Prostate gland (tissue), 2 donors: ENCODE data around the gene AEN. TPM values are rescaled to one million over a fixed set of nuclear protein-coding genes. Genes with fewer than 3 reads are reported as not detected.

ENCODE experiments used
- DNase-seq: peaks from one replicate; pipeline ENCODE4 v3.0.0-alpha.2; 2019; ENCODE audit warnings: low spot score
- H3K27ac ChIP-seq, 2 donors: fragments of 200-600 bp; sonication (generic); 2 replicates each; pipeline ENCODE4 v1.5.1; 2017 to 2019
- H3K27me3 ChIP-seq: fragments of 200-600 bp; sonication (generic); replicated peaks from 2 replicates; pipeline ENCODE4 v1.5.1; 2019; ENCODE audit not compliant: insufficient read depth
- H3K36me3 ChIP-seq, 2 donors: fragments of 200-600 bp; sonication (generic); 1 replicate in 1 of 2; 2 replicates in 1 of 2; pipeline versions ENCODE4 v1.5.1 to v1.8.1; 2017 to 2019
- H3K4me1 ChIP-seq: fragments of 200-600 bp; sonication (generic); replicated peaks from 2 replicates; pipeline ENCODE4 v1.5.1; 2019
- H3K4me3 ChIP-seq, 2 donors: fragments of 200-600 bp; sonication (generic); 2 replicates each; pipeline ENCODE4 v1.5.1; 2017 to 2019
- H3K9me3 ChIP-seq: fragments of 200-600 bp; sonication (generic); 2 replicates; pipeline ENCODE4 v1.5.1; 2017
- POLR2A ChIP-seq: fragments of 450-650 bp; IDR thresholded peaks from one replicate; pipeline ENCODE4 v1.6.1; 2016; ENCODE audit warnings: antibody characterized with exemption, mild to moderate bottlenecking
- POLR2AphosphoS5 ChIP-seq: sonication (generic); formaldehyde crosslinking; IDR thresholded peaks from one replicate; pipeline ENCODE4 v1.6.1; 2017; ENCODE audit warnings: antibody characterized with exemption
- WGBS: methylation state at CpG from one replicate; pipeline ENCODE4 v1.1.5; 2018; 5-methylcytosine and 5-hydroxymethylcytosine counted together
- intact Hi-C: fragments of 100-400 bp; cut with DNase I; formaldehyde crosslinking; loops from one replicate; pipeline ENCODE4 v1.14.2; 2022
- total RNA-seq, 2 donors: library from RNA; depleted of rRNA; stranded (reverse); fragments of >200 nt; gene quantifications; one replicate each; pipeline ENCODE4 v1.1.0, GENCODE V29; 2016
- TF ChIP-seq, protein P1 (sequence below), 4 experiments: fragments of 200-600 bp in 2 of 4; fragments of 450-650 bp in 2 of 4; sonication (generic) in 2 of 4; IDR thresholded peaks; 1 replicate in 3 of 4; 2 replicates in 1 of 4; pipeline ENCODE4 v1.5.1; 2016 to 2019; ENCODE audit warnings: antibody characterized with exemption in 4 of 4, mild to moderate bottlenecking in 2 of 4, moderate library complexity in 2 of 4

Gene AEN
- total RNA-seq, 2 donors from 2014 or later: 20.4 to 30.4 TPM

DNA sequence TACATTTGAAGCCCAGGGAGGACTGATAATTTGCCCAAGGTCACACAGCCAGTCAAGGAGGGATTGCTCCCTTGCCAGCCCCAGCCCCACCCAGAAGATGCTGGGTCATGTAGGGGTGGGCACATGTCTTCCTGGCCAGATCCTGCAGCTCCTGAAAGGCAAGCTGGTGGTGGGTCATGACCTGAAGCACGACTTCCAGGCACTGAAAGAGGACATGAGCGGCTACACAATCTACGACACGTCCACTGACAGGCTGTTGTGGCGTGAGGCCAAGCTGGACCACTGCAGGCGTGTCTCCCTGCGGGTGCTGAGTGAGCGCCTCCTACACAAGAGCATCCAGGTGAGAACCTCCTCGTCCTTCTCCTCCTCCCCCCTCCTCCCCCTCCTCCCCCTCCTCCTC is 30.8 kb downstream of the AEN start:
- no peaks in the 10 kb centered on the region for H3K36me3 ChIP-seq
- TF ChIP-seq POLR2AphosphoS5 (no peak), POLR2A (no peak)
- TF ChIP-seq, protein P1, sequence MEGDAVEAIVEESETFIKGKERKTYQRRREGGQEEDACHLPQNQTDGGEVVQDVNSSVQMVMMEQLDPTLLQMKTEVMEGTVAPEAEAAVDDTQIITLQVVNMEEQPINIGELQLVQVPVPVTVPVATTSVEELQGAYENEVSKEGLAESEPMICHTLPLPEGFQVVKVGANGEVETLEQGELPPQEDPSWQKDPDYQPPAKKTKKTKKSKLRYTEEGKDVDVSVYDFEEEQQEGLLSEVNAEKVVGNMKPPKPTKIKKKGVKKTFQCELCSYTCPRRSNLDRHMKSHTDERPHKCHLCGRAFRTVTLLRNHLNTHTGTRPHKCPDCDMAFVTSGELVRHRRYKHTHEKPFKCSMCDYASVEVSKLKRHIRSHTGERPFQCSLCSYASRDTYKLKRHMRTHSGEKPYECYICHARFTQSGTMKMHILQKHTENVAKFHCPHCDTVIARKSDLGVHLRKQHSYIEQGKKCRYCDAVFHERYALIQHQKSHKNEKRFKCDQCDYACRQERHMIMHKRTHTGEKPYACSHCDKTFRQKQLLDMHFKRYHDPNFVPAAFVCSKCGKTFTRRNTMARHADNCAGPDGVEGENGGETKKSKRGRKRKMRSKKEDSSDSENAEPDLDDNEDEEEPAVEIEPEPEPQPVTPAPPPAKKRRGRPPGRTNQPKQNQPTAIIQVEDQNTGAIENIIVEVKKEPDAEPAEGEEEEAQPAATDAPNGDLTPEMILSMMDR (IDR thresholded peaks at IDR 0.05): no peak
- no peak overlapping the region for H3K27ac ChIP-seq
- no peaks in the 10 kb centered on the region for H3K27me3 ChIP-seq
- no peaks in the 10 kb centered on the region for H3K9me3 ChIP-seq
- intact Hi-C loops: no loop called here
- H3K4me1 ChIP-seq: peaks cover 4% of the 10 kb centered on the region
- WGBS: 82% methylated on average over 9 of the region's 9 CpGs
- no peak overlapping the region for H3K4me3 ChIP-seq
- DNase-seq: no peak

DNA sequence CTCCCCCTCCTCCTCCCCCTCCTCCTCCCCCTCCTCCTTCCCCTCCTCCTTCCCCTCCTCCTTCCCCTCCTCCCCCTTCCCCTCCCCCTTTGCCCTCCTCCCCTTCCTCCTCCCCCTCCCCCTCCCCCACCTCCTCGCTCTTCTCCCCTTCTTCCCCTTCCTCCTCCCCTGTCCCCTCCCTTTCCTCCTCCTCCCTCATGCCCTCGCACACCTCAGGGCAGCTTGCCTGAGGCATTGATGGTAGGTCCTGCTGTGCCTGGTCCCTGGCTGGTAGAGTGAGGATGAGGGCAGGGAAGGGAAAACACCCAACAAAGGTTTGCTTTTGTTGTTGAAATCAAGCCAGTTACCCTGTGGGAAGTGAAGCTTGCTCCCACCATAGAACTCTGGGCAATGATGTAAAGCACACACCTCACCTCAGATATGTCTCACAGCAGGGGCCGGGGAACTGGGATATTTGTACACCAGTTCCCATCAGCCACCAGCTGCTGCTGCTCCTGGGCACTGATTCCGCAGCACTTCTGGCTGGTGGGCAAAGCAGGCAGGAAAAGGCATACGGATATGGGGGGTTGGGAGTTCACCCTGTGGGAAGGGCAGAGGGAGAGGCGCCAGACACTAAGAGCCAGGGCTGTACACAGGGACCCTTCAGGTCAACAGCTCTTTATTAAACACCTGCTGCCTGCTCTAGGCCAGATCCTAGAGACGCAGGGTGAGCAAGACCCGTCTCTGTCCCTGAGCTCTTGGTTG is 31.5 kb downstream of the AEN start:
- Histone ChIP-seq H3K9me3 (no peaks in the 10 kb centered on the region), H3K4me1 (peaks cover 4% of the 10 kb centered on the region), H3K27ac (no peak overlapping the region), H3K27me3 (no peaks in the 10 kb centered on the region), H3K4me3 (no peak overlapping the region), H3K36me3 (no peaks in the 10 kb centered on the region)
- WGBS: 63% methylated on average over 8 of the region's 8 CpGs
- no peak for DNase-seq
- TF ChIP-seq POLR2AphosphoS5 (no peak), POLR2A (no peak)
- TF ChIP-seq, protein P1 (IDR thresholded peaks at IDR 0.05): no peak
- intact Hi-C loops: no loop called here

DNA sequence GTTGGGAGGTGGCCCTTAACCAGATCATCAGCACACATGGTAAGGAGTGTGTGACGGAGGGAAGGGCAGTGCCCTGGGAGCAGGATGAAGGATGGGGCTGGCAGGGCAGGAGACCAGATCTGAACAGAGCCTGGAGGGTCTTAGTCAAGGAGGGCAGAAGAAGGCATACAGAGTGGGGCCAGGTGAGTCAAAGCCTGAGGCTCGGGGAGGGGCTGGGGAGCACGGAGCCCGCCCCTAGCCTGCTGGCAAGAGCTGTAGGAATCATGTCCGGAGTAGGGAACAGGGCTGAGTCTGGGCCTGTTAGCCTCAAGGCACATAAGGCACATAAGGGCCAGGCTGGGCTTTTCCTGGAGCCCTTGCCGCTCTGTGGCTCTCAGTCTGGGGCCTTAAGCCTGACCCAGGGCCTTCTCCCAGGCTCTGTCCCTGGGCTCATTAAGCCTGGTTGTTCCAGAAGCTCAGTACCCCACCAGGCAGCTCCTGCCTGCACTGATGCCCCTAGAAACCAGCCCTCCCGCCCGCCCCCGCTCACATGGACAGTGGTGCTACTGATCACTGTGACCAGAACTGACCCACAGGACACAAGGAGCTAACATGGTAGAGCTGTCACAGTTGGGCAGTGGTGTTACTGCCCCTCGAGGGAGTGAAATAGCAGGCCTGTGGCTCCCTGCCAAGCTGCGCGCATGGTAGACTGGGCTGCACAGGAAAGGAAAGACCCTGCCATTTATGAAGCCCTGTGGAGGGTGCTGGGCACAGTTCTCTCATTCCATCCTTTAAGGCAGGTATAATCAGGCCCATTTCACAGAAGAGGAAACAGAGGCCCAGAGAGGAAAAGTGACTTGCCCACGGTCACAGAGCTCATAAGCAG is 32.3 kb downstream of the AEN start:
- intact Hi-C loops: no loop called here
- peaks cover 3% of the 10 kb centered on the region for H3K4me1 ChIP-seq
- TF ChIP-seq POLR2A: no peak
- TF ChIP-seq POLR2AphosphoS5: no peak
- TF ChIP-seq, protein P1 (IDR thresholded peaks at IDR 0.05): no peak
- no peak overlapping the region for H3K27ac ChIP-seq
- no peaks in the 10 kb centered on the region for H3K27me3 ChIP-seq
- no peak overlapping the region for H3K4me3 ChIP-seq
- WGBS: 77% methylated on average over 13 of the region's 13 CpGs
- no peaks in the 10 kb centered on the region for H3K9me3 ChIP-seq
- no peak for DNase-seq
- no peaks in the 10 kb centered on the region for H3K36me3 ChIP-seq

DNA sequence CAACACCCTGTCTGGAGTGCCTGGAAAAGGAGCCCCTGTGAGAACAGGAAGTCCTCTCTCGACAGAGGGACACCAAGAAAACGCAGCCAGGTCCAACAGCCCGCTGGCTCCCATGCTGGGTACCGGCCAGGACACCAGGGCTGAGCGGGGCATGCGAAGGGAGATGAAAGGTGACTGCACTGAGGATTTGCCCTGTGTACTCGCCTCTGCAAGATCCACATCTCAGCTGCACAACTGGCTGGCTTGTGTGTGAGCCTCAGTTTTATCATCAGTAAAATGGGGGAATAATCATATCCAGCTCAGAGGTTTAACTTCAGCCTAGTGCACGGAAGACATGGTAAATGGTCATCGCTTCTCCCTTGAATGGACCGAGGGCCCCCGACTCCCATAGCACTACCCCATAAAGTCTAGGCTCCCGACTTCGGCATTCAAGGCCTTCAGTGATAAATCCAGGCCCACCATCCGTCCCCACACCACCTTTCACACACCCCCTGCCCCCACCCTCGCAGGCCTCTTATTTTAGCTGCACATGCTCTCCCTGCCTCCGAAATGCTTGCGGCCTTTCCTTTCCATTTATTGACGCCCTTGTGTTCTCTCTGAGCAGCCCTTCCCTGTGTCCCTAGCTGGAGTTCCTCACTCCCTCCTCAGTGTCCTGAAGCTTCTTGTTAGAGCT is 33.4 kb downstream of the AEN start:
- H3K4me1 ChIP-seq: no peaks in the 10 kb centered on the region
- H3K27me3 ChIP-seq: no peaks in the 10 kb centered on the region
- no peak for TF ChIP-seq POLR2A
- TF ChIP-seq POLR2AphosphoS5: no peak
- TF ChIP-seq, protein P1 (IDR thresholded peaks at IDR 0.05): no peak
- H3K4me3 ChIP-seq: no peak overlapping the region
- H3K27ac ChIP-seq: no peak overlapping the region
- H3K9me3 ChIP-seq: no peaks in the 10 kb centered on the region
- WGBS: 95% methylated on average over 18 of the region's 18 CpGs
- H3K36me3 ChIP-seq: no peaks in the 10 kb centered on the region
- no peak for DNase-seq
- intact Hi-C loops: loop anchor here (5.0 kb wide), 1 partner anchor 178 kb away; no protein-coding TSS in a partner anchor
